Dermis blood vessel endothelial cell (primary cell): ENCODE data around the gene MMP2. TPM values are rescaled to one million over a fixed set of nuclear protein-coding genes. Genes with fewer than 3 reads are reported as not detected.
A peak's percentile ranks its signal among the peaks of the same experiment; 100 is the strongest.

Experiments
- DNase-seq: peaks from one replicate; pipeline ENCODE4 v3.0.0; 2010
- total RNA-seq: library from RNA; depleted of rRNA; stranded (reverse); fragments of >200 nt; gene quantifications from 2 replicates; pipeline ENCODE4 v1.2.3, GENCODE V29; 2014

The MMP2 gene
- total RNA-seq, 1 donor from 2014 or later = 16.7 TPM

DNA sequence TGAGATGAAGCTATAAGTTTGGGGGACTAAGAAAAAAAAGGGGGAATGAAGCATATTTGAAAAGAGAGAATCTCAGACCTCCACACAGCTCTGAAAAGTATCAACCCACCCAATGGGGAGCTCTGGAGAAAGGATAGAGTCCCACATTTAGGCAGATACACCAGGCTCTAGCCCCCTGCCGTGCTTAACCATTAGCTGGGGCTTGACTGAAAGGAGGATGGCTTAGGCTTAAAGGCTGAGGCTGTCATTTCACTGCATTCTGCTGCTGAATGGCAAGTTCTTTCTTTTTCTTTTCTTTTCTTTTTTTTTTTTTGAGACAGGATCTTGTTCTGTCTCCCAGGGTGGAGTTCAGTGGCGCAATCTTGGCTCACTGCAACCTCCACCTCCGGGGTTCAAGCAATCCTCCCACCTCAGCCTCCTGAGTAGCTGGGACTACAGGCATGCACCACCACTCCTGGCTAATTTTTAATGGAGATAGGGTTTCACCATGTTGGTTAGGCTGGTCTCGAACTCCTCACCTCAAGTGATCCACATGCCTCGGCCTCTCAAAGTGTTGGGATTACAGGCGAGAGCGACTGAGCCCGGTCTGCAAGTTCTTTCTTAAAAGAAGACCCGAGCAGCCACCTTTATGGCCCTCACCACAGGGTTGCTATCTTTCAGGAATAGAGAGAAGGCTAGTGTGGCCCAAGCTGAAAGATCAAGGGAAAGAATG, 9.0 kb upstream of the MMP2 start:
- DNase-seq = no peak

DNA sequence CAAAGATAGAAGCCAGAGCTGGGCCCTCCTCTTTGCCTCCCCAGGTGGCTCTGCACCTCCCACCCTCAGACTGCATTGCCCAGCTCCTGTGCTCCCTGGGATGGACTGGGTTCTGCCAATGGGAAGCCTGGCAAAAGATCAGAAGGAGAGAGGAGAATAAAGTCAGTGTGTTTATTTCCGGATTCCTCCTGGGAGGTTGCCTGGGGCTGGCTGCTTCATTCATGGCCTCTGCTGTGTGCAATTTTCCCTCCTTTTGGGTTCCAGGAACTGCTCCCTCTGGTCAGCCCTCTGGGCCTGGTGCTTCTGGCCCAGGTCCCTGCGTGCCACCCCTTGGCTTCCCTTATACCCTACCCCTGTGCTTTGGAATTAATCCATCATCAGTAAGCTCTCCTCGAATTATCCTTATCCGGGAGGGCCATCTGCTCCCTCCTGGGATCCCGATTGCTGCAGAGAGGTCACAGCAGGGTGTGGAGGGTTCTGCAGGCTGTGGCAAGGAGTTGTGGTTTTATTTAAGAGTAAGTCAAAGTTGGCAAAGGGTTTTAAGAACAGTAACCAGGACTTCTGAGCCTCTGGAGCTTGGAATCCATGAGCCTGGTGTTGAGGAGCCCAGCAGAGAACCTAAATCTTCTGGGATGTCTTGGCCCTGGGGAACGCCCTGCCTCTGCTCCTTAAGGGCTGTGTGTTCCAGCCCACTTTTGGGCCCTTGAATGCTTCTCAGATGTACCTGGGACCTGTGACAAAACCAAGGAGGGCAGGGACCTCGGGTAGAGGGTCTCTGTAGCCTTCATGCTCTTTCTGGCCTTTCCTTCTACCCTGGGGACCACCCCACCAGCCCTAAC, 8.2 kb upstream of the MMP2 start:
- no peak for DNase-seq

DNA sequence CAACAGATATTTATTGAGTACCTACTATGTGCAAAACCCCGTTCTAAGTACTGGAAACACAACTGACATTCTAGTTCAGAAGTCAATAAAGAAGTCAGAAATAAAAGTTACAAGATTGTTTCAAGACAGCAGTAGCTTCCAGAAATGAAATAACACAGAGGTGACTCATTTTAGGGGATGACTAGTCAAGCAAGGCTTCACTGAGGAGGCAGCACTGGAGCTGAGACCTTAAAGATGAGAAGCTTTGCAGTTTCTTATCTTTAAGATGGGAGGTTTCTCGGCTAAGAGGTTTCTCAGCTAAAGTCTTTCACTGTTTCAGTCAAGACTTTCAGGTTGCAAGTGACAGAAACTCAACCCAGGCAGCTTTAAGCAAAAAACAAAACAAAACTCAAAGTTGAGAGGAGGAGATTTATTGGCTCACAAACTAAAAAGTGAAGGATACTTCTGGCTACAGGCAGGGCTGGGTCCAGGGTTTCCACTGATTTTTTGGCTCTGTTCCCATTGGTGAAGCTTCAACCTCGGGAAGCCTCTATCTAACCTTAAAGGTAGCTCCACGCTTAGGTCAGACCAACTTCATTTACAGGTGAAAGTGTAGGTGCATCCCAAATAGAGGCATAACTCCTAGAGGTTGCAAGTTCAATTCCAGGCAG, 7.4 kb upstream of the MMP2 start:
- DNase-seq = peak; percentile 52

DNA sequence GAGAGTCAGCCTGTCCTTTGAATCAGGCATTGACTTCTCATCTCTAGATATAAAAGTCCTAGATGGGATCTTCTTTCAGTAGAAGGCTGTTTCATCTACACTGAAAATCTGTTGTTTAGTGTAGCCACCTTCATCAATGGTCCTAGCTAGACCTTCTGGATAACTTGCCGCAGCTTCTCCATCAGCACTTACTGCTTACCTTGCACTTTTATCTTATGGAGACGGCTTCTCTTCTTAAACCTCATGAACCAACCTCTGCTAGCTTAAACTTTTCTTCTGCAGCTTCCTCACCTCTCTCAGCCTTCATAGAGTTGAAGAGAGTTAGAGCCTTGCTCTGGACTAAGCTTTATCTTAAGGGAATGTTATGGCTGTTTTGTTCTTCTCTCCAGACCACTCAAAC, 5.4 kb upstream of the MMP2 start:
- DNase-seq = no peak

DNA sequence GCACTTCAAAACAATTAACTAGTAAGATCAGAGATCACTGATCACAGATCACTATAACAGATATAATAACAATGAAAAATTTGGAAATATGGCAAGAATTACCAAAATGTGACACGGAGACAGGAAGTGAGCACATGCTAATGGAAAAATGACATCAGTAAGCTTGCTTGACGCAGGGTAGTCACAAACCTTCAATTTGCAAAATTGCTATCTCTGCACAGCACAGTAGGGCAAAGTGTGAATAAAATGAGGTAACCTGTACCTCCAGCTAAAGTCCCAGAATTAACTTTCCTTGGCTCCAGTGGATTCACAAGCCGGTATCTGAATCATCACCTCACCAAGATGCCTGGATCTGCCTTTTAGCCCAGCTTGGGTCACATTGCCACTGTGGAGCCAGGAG, 4.2 kb upstream of the MMP2 start:
- DNase-seq = no peak

DNA sequence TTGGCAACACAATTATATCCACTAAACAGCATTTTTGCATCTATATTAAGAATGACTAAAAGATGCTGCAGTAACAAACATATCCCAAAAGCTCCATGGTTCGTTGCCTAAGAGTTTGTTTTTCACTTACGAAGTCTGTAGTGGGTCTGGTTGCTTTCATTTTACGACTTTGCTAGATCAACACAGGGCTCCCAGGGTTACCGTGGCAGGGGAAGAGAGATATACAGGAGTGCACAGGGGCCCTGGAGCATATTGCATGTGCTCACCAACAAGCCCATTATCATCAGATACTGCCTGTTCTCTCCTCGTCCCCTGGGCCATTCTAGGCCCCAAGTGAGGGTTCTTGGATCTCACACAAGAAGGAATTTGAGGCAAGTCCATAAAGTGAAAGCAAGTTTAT, 3.1 kb upstream of the MMP2 start:
- no peak for DNase-seq

DNA sequence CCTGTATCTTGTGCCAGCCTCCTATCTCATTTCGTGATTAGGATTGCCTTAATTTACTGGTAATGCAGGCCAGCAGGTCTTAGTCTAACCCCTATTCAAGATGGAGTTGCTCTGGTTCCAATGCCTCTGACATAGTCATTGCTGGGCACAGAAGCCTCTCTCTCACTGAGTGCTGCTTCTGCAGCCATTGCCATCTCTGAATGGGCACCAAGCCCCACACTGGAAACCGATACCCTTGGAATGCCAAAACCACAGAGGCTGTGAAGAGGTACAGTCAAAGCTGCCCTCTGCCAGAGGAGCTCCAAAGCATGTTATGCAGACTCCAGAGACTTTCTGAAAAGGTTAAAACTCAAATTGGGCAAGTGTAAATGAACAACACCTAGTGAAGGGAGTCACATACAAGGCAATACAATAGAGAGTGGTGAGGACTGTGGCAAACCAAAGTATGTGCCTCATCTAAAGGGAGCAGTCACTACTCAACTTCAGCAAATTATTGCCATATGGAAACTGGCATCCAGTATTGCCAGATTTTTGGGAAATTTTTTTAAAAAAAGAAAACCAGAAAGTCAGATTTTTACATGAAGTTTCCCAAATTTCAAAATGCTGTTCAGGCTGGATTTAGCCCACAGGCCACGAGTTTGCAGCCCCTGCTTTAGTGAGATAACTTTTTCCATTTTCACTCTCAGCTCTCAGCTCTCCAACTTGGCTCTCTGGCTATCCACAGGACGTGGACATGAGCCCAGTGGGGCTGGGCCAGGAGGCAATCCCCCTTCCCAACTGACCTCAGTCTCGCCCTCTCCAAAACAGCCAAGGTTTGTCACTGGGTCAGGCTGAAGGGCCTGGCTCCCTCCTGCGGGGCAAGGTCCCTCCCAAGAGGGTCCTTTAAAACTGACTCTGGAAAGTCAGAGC, 2.1 kb upstream of the MMP2 start:
- DNase-seq = no peak

DNA sequence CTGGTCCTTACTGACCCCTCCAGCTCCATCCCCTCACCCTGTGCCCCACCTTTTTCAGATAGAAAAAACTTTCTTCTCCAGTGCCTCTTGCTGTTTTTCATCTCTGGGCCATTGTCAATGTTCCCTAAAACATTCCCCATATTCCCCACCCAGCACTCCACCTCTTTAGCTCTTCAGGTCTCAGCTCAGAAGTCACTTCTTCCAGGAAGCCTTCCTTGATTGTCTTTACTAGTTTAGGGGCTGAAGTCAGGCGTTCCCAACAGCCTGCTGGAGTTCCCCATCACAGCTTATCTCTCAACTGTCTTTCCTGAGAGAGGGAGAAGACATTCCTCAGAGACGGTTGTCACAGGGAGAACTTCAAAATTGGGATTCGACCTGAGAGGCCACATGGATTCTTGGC, 1.3 kb upstream of the MMP2 start:
- no peak for DNase-seq

DNA sequence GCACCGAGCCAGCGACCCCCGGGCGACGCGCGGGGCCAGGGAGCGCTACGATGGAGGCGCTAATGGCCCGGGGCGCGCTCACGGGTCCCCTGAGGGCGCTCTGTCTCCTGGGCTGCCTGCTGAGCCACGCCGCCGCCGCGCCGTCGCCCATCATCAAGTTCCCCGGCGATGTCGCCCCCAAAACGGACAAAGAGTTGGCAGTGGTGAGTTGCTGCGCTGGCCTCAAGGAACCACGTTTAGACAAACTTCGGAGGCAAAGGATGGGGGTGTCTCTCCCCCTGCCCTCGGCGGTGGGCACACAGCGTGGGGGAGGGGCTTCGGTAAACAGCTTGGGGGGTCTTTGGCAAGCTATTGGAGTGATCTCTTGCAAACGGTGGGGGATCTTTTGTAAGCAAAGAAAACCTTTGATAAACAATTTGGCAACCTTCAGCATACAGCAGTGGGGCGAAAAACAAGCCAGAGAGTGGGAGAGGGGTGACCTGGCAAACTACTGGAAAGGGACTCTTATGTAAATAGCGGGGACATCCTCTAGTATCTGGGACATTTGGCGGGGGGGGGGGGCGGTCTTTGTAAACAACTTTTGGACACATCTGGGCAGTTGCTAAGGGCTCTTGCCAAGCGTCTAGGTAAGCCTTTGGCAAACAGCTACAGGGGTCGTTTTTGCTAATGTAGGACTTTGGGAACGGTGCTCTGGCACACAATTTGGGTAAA, 587 bp downstream of the MMP2 start:
- peak; percentile 37 for DNase-seq

DNA sequence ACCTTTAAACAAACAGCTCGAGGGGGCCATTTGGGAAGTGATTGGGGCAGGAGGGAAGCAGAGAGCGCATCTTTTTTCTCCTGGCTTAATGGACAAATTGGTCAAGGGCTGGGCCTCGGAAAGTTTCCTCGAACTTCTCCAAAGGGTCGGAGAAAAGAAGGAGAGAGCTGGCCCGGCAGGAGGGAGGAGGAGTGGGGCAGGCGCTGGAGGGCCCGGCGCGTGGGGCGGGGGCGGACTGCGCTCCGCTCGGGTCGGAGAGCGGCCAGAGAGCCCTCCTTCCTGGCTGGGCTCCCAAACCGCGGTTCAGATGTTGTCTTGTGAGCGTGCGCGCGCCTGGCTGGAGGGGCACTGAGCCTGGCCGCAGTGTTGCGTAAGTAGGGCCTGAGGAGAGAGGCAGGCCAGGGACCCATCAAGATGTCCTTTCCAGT, 1.2 kb downstream of the MMP2 start:
- DNase-seq = peak; percentile 73

DNA sequence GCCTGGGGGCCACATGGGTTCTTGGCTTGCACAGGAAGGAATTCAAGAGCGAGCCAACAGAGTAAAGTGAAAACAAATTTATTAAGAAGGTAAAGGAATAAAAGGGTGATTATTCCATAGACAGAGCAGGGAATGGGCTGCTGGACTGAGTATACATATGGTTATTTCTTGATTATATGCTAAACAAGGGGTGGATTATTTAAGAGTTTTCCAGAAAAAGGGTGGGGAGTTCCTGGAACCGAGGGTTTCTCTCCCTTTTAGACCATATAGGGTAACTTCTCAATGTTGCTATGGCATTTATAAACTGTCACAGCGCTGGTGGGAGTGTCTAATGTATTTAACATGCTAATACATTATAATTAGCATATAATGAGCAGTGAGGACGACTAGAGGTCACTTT, 2.0 kb downstream of the MMP2 start:
- no peak for DNase-seq

DNA sequence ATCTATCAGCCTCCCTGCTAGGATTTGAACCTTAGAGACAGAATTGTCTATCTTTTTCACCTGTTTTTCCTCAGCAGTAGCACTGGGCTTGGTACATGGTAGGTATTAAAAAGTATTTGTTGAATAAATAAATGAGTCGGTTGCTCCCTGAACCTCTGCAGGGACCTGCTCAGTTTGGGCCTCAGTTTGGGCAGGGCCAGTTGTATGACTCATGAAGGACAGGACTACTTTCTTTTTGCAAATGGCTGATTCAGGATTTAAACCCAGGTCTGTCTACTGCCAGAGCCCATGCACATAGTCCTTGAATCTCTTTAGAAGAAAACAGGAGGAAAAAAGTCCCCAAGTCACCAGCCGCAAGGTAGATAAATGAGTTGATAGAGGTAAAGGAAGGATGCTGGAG, 3.1 kb downstream of the MMP2 start:
- no peak for DNase-seq

DNA sequence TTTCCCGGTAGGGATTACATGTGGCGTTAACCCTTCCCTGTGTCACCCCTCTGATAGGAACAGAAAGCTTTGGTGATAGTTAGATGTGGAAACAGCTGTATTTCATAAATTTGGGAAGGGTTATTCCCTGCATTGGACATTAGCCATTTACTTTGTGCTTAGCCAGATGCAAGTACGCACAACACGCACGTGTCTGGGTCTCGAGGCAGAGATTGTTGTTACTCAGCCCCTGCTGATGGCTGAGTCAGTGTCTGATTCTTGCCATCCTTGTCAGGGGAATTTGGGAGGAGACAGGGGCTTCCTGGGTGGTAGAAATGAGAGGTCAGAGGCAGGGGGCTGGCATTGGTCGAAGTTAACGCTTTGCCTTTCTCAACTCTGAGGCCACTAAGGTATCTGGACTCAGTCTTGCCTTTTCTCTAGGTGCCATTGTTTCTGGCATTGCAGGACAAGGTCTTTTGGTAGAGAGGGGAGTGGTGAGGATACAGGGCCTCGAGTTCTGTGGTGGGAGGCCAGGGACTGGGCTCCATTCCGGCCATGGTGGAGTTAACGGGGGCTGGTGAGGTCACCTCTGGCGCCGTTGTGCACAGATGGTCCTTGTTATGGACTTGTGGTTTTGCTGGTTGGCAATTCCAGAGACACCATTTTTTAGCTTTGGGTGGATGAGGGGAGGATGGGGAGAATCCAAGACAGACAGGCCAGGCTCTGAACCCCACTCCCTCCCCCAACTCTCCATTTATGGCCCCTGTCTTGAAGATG, 8.2 kb downstream of the MMP2 start:
- DNase-seq = no peak

DNA sequence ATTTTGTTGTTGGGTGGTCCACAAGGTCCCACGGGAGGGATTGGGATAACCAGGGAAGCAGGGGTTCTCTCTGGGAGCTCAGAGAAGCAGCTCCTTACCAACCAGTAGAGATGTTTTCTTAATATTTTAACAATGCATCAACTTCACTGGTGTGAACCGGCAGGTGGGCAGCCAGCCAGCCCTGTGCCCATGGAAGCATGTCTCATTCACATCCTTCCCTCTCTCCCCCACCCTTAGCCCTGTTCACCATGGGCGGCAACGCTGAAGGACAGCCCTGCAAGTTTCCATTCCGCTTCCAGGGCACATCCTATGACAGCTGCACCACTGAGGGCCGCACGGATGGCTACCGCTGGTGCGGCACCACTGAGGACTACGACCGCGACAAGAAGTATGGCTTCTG, 9.3 kb downstream of the MMP2 start:
- peak; percentile 45 for DNase-seq

DNA sequence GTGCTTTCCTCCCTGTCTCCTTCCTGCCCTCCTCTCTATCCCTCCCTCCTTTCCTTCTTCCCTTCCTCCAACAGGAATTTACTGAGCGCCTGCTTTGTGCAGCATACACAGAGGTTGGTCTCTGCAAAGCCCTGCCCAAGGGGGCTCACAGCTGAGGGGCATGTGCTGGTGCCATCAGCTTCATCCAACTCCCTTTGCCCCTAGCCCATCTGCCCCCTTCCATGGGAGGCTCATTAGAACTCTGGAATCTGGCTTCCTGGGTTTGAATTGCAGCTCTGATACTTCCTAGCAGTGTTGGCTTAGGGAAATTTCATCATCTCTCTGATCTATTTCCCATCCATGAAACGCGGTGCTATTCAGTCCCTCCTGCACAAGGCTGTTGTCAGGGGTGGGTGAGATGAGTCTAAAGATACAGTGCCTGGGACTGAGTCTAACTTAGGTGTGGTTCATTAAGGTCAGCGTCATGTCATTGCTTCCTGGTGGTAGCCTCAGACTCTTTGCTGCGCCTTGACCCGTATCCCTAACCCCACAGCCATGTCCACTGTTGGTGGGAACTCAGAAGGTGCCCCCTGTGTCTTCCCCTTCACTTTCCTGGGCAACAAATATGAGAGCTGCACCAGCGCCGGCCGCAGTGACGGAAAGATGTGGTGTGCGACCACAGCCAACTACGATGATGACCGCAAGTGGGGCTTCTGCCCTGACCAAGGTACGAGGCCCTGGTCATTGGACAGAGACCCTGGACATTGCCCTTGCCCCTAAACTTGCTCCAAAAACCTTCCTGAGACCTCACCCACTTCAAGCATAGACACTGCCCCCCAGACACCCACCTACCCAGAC, 10.3 kb downstream of the MMP2 start:
- no peak for DNase-seq

DNA sequence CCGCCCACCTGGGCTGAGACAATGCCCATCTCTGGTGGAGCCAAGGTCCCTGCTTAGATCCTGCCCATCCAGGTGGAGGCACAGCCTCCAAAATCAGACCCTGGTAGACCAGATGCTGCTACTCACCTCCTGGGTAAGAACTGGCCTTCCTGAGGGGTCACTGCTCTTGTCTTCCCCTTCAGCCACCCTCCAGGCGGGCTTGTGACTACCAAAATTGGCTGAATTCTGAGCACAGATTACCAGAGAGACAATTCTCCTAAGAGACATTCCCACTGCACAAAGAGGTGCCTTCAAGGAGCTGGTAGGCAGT, 10.9 kb downstream of the MMP2 start:
- DNase-seq = no peak

DNA sequence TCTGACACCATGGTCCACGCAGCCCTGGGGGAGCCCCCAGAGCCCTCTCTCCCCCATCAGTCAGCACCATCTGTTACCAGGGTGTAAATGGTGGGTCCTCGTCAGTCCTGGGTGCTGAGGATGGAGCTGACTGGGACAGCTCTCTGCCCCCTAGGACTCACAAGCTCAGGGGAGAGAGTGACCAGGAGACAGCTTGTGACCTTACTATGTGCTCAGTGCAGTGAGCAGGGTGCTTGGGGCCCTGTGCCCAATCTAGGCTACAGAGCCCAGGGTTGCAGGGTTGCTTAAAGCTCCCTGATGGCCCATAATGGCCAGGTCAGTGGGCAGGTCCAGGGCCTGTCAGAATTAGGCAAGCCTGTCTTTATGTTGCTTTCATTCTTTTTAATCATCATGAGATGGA, 11.3 kb downstream of the MMP2 start:
- no peak for DNase-seq

DNA sequence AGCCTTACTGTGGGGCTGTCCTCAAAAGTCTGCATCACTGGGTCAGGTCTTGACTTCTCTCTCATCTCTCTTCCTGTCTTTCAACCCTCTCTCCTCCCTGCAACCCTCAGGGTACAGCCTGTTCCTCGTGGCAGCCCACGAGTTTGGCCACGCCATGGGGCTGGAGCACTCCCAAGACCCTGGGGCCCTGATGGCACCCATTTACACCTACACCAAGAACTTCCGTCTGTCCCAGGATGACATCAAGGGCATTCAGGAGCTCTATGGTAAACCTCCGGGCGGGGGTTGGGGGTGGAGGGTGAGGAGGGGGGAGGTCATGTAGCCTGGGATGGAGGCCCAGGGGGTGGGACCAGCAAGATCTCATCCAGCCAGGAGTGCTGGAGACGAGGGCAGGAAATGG, 12.7 kb downstream of the MMP2 start:
- no peak for DNase-seq

DNA sequence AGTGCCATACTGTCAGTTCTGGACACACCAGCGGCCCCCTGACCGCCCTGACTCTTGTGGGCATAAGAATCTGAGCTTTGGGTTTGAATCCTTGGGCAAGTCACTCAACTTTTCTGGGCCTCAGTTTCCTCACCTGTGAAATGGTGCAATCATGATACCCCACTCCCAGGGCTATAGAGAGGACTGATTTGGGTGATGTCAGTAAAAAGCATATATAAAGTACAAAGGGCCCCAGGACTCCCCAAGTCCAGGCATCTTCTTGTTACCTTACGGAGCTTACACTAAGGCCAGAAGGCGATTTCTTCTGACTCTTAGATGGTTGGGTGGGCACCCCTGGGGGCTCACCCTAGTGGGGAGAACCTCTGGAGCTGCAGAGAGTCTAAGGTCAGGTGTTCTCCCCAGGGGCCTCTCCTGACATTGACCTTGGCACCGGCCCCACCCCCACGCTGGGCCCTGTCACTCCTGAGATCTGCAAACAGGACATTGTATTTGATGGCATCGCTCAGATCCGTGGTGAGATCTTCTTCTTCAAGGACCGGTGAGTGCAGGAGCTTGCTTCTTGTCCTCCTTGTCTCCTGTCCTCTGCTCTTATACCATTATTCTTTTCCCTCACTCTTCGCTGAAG, 13.9 kb downstream of the MMP2 start:
- DNase-seq = no peak

DNA sequence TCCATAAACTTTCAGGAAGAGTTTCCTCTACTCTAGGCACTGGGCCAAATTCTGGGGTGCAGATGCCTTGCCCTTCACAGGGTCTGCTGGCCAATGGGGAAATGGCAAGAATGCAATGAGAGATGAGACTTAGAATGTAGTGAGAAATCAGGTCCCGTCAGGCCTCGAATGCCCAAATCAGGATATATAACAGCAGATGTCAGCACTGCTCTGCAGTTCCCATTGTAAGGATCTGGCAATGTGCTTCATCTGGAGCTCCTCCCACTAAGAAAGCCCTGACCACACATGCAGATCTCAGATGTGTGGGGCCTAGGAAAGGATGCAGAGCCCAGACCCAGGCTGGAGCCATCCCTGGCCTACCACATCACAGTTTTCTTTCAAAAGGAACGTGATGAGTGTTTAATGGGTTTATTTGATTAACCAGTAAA, 16.0 kb downstream of the MMP2 start:
- DNase-seq = peak; percentile 91
